Mucosa of gallbladder (tissue), 1 donor: ENCODE results near the gene HOXA5. TPM values are rescaled to one million over a fixed set of nuclear protein-coding genes. Genes with fewer than 3 reads are reported as not detected.

ENCODE experiments used
- DNase-seq: peaks from one replicate; pipeline ENCODE4 v3.0.0-alpha.2; 2020; ENCODE audit warnings: low spot score
- total RNA-seq: library from RNA; stranded (reverse); gene quantifications from one replicate; pipeline ENCODE4 v1.2.1, GENCODE V29; 2021
- donor health status: DM: no; HTN: no; CAD: no.

HOXA5 gene
- total RNA-seq, 1 donor from 2014 or later, result 0.81 TPM

- DNase-seq, result no peak
Observed at GRCh38 chr7:27134392-27134791, 9.1 kb downstream of the HOXA5 start.

- DNase-seq, result no peak
Observed at GRCh38 chr7:27133409-27134231, 9.9 kb downstream of the HOXA5 start.

- DNase-seq, result no peak
Observed at GRCh38 chr7:27132978-27133377, 10.5 kb downstream of the HOXA5 start.

DNA sequence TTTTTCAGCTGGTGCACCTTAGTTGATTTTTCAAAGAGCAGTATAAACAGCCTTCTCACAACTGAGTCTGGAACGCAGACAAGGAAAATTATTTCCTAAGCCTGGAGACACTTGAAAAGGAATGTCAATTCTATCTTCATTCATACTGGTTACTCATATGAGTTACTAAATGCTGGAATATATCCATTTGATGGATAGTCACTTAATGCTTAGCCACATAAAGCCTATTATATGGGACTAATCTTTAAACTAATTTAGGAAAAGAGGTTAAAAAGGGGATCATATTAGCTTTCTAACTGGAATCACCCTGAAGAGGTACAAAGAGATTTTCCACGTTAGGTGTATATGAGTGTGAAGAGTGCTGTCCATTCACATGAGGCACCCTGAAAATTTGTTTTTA lies 11.3 kb downstream of the HOXA5 start:
- no peak for DNase-seq

DNA sequence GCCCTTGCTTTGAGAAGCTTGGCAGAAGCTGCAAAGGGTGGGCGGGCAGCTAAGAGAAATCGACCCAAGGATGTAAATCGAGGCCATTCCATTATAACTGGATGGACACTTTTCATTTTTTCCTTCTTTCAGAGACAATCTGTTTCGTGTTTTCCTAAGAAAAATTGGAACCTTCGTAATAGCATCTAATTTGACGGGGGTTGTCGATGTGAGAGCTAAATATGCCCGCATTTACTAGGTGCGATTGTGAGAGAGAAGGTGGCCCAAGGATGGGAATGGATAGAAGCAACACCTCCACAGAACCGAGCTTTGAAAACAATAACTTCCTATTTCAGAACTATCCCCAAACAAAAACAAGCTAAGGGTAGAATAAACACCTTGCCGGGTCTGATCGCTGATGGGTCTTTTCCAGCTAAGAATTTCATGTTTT lies 12.1 kb downstream of the HOXA5 start:
- no peak for DNase-seq

- DNase-seq, result peak; percentile 72
Observed at GRCh38 chr7:27130540-27131389, 12.7 kb downstream of the HOXA5 start, which contains the start of gene HOXA4. Gene HOXA4, minus strand, starts transcription at chr7:27130757. Its CDS starts 24 bp downstream, at chr7:27130733.

DNA sequence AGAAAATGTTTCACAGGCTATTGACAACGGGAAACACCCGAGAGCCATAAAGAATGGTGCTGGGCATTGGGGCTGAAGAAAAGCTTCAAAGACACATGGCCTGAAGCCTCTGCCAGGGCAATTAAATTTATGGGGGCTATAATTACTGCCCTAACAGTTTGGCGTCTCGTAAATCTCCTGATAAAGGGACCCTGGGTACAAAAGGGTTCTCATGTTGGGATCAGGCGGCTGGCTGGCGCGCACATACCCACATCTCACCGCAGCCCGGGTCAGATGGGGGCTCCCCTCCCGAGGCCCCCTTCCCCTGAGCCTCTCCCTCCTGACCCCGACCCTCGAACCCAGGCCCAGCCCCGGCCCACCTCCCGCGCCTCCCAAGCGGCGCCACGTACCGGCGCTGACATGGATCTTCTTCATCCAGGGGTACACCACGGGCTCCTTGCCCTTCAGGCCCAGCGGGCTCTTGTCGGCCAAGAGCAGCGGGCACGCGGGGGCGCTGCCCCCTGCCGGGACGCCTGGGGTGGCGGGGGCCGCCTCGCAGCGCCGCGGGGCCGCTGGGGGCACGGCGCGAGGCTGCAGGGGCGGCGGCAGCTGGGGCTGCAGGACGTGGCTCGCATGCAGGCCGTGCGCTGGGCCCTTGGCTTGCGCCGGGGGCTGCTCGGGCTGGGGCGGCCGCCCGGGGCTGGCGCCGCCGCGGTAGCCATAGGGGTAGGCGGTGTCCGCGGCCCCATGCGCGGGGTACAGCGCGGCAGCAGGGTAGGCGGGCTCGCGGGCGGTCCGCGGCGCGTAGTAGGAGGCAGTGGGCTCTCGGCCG lies 13.5 kb downstream of the HOXA5 start:
- no peak for DNase-seq

DNA sequence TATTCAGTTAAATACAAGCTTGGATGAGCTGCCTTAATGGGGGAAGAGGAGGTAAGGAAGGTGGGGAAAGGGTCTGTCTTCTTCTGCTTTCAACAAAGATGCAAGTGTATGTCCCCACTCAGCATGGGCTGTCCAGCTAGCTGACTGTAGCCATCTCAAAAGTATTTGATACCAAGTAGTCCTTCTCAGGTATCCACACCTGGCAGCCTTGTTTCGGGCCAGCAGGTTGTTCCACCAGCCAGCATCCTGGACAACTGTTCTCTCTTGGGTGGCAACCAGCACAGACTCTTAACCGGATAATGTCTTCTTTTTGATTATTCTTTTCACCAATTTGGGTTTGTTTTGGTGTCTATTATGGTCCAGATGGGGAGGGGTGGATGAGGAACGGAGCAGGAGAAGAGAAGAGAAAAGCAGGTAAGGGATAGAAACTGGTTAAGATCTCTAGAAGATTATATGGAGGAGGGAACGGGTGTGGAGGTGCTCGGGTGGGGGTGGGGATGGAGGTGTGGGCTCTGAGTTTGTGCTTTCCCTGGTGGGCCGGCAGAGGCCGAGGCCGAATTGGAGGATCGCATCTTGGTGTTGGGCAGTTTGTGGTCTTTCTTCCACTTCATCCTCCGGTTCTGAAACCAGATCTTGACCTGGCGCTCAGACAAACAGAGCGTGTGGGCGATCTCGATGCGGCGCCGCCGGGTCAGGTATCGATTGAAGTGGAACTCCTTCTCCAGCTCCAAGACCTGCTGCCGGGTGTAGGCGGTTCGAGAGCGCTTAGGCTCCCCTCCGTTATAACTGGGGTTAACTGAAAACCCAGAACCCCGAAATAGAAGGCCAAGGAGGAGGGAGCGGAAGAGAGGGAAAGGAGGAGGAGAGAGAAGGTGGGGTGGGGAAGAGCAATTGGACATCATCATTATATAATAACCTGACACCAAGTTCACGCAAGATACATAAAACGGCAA lies 14.4 kb downstream of the HOXA5 start:
- DNase-seq, result no peak

- no peak for DNase-seq
Observed at GRCh38 chr7:27128034-27128433, 15.4 kb downstream of the HOXA5 start.

GRCh38 chr7:27126596-27127327 lies 16.7 kb downstream of the HOXA5 start:
- no peak for DNase-seq

DNA sequence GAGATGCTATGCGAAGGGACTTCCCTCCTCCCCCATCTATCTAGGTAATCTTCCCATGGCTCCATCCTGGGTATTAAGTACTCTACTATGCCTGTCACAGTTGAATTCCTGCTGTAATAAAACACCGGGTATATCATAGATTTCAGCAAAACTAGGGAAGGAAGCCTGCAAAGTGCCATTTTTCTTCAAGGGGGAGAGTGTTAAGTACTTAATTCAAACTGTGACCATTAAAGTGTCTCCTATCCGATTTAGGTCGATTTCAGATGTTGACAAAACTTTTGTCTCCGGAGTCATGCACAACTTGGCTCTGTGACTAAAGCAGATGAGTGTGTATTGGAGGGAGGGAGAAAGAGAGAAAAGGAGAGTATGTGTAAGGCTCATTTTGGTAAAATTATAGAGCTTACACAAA lies 17.5 kb downstream of the HOXA5 start:
- DNase-seq, result no peak

DNA sequence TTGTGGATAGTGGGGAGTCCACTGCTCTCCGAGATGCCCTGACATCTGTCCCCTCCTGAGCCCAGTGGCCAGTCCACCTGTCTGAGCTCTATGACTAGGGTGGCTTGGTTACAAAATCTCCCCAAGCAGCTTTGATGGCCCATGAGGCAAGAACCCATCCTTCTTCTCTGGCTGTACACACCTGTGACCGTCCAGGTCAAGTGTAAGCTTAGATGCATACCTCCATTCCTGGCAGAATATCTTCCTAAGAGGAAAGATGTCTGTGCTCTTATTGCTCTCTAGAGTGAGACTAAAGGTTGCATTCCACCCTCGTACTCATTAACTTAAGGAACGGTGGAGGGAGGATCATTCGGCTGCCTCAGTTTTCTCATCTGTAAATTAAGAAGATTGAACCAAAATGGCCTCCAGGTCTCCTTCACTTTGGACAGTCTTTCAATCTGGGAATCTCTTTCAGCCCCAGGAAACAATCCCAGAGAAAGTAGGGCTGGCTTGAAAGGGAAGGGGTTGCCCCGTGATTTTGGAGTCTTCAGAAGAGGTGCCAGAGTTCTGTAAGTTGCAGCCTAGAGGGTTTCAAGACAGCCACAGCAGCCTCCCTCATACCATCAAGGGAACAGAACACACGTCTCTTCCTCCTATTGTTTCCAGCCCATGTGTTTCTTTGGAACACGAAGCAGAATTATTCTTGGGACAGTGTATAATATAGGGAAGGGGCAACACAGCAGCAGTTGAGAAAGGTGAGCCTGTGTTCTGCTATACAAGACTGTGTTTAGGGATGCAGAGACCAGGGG lies 18.4 kb downstream of the HOXA5 start:
- DNase-seq, result no peak

GRCh38 chr7:27124096-27124901 lies 19.2 kb downstream of the HOXA5 start:
- no peak for DNase-seq

DNA sequence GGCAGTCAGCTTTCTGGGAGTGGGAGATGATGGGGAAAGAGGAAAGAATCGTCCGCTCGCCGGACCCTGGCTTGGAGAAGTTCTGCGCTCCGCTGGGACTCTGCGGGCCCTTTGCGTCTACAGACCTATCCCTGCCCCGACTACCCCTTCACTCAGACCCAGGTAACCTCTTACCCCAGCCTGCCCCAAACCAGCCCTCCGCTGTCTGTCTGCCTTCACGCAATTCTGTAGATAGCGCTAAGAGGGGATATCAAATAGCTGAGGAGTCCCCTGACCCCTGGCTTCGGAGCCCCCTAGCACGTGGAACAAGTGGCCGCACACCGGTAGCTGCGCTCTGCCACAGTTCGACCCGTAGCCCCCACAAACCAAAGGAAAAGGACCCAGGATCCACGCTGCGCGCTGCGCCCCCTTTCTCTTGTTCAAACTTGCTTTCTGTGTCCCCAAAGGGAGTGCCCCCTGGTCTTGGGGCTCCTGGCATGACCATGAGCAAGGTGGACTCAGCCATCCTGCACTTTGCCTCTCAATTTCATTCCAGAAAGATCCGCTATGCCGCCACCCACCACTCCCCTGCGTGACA lies 19.9 kb downstream of the HOXA5 start:
- DNase-seq, result no peak

- no peak for DNase-seq
Observed at GRCh38 chr7:27123007-27123476, 20.4 kb downstream of the HOXA5 start.

GRCh38 chr7:27122077-27122910 lies 21.2 kb downstream of the HOXA5 start:
- no peak for DNase-seq

- DNase-seq, result no peak
Observed at GRCh38 chr7:27121684-27122076, 21.8 kb downstream of the HOXA5 start.
